H9 (cell line): ENCODE measurements around the gene SPINT1. TPM values are rescaled to one million over a fixed set of nuclear protein-coding genes. Genes with fewer than 3 reads are reported as not detected.

Experiments used
- DNase-seq: peaks from one replicate; pipeline ENCODE4 v3.0.0-alpha.2; 2017
- H2AFZ ChIP-seq: one replicate; pipeline ENCODE4 v1.6.1; 2013; ENCODE audit warnings: mild to moderate bottlenecking, low read length, control low read depth, moderate library complexity
- H2AK5ac ChIP-seq: 2 replicates; pipeline ENCODE4 v1.6.1; 2013; ENCODE audit warnings: low read length, control low read depth, mixed read lengths; ENCODE audit not compliant: insufficient read length
- H2BK120ac ChIP-seq: one replicate; pipeline ENCODE4 v1.6.1; 2013; ENCODE audit warnings: low read depth, mild to moderate bottlenecking, low read length, control low read depth, inconsistent platforms; ENCODE audit not compliant: poor library complexity, severe bottlenecking
- H2BK12ac ChIP-seq: 2 replicates; pipeline ENCODE4 v1.6.1; 2013; ENCODE audit warnings: low read length, control low read depth, mixed read lengths, low read depth; ENCODE audit not compliant: insufficient read length
- H2BK15ac ChIP-seq: 2 replicates; pipeline ENCODE4 v1.6.1; 2013; ENCODE audit warnings: low read depth, low read length, control low read depth
- H2BK20ac ChIP-seq: one replicate; pipeline ENCODE4 v1.6.1; 2013; ENCODE audit warnings: low read depth, mild to moderate bottlenecking, low read length, control low read depth, inconsistent platforms; ENCODE audit not compliant: poor library complexity, severe bottlenecking
- H2BK5ac ChIP-seq: 2 replicates; pipeline ENCODE4 v1.6.1; 2013; ENCODE audit warnings: low read length, control low read depth, mixed read lengths; ENCODE audit not compliant: insufficient read length
- H3K14ac ChIP-seq: 2 replicates; pipeline ENCODE4 v1.6.1; 2013; ENCODE audit warnings: low read length, control low read depth; ENCODE audit not compliant: insufficient read depth
- H3K18ac ChIP-seq: 2 replicates; pipeline ENCODE4 v1.6.1; 2013; ENCODE audit warnings: low read depth, mild to moderate bottlenecking, mixed read lengths, low read length, control low read depth; ENCODE audit not compliant: insufficient read length
- H3K23ac ChIP-seq: 2 replicates; pipeline ENCODE4 v1.6.1; 2013; ENCODE audit warnings: low read length, control low read depth, mixed read lengths, low read depth; ENCODE audit not compliant: insufficient read length
- H3K23me2 ChIP-seq: 2 replicates; pipeline ENCODE4 v1.6.1; 2013; ENCODE audit warnings: low read depth, mild to moderate bottlenecking, mixed read lengths, low read length, control low read depth; ENCODE audit not compliant: insufficient read length, poor library complexity, severe bottlenecking
- H3K27ac ChIP-seq: 2 replicates; pipeline ENCODE4 v1.5.1; 2013; ENCODE audit warnings: low read length, control low read depth, mixed read lengths, low read depth; ENCODE audit not compliant: insufficient read length
- H3K27me3 ChIP-seq: 2 replicates; pipeline ENCODE4 v1.6.1; 2013; ENCODE audit warnings: low read length, control low read depth, inconsistent platforms; ENCODE audit not compliant: insufficient read depth
- H3K4ac ChIP-seq: 2 replicates; pipeline ENCODE4 v1.6.1; 2013; ENCODE audit warnings: low read depth, mild to moderate bottlenecking, control low read depth, inconsistent platforms, low read length, moderate library complexity
- H3K4me1 ChIP-seq: 2 replicates; pipeline ENCODE4 v1.6.1; 2013; ENCODE audit warnings: low read length, control low read depth, inconsistent platforms; ENCODE audit not compliant: insufficient read depth
- H3K4me2 ChIP-seq: 2 replicates; pipeline ENCODE4 v1.6.1; 2013; ENCODE audit warnings: low read length, control low read depth, mixed read lengths; ENCODE audit not compliant: insufficient read length, insufficient read depth
- H3K56ac ChIP-seq: 2 replicates; pipeline ENCODE4 v1.6.1; 2013; ENCODE audit warnings: low read depth, mild to moderate bottlenecking, mixed read lengths, low read length, control low read depth; ENCODE audit not compliant: insufficient read length
- H3K79me1 ChIP-seq: 2 replicates; pipeline ENCODE4 v1.6.1; 2013; ENCODE audit warnings: low read depth, mild to moderate bottlenecking, moderate library complexity, low read length, control low read depth, inconsistent platforms; ENCODE audit not compliant: insufficient read depth, poor library complexity, severe bottlenecking
- H3K79me2 ChIP-seq: 2 replicates; pipeline ENCODE4 v1.6.1; 2013; ENCODE audit warnings: low read length, control low read depth, inconsistent platforms; ENCODE audit not compliant: insufficient read depth
- H3K9ac ChIP-seq: 2 replicates; pipeline ENCODE4 v1.6.1; 2013; ENCODE audit warnings: low read length, control low read depth, mixed read lengths; ENCODE audit not compliant: insufficient read length; ENCODE audit errors: extremely low read depth
- H3K9me3 ChIP-seq: one replicate; pipeline ENCODE4 v1.6.1; 2013; ENCODE audit warnings: low read depth, low read length, inconsistent platforms; ENCODE audit not compliant: control insufficient read depth
- H3T11ph ChIP-seq: one replicate; pipeline ENCODE4 v1.6.1; 2013; ENCODE audit warnings: mild to moderate bottlenecking, low read length, control low read depth, inconsistent platforms
- H4K20me1 ChIP-seq: one replicate; pipeline ENCODE4 v1.6.1; 2013; ENCODE audit not compliant: control insufficient read depth, insufficient read length, insufficient read depth
- H4K5ac ChIP-seq: 2 replicates; pipeline ENCODE4 v1.6.1; 2013; ENCODE audit warnings: low read depth, mild to moderate bottlenecking, mixed read lengths, low read length, control low read depth; ENCODE audit not compliant: insufficient read length
- H4K8ac ChIP-seq: replicated peaks from 2 replicates; pipeline ENCODE4 v1.6.1; 2013; ENCODE audit warnings: low read length, control low read depth, mixed read lengths, low read depth; ENCODE audit not compliant: insufficient read length
- H4K91ac ChIP-seq: 2 replicates; pipeline ENCODE4 v1.6.1; 2013; ENCODE audit warnings: low read depth, mild to moderate bottlenecking, moderate library complexity, mixed read lengths, low read length, control low read depth; ENCODE audit not compliant: insufficient read length
- H3K27ac Mint-ChIP-seq, 3 experiments: 2 replicates in 2 of 3; 3 replicates in 1 of 3; pipeline ENCODE4 v1.8.0; 2020 to 2021; ENCODE audit warnings: mixed read lengths in 3 of 3, mild to moderate bottlenecking in 1 of 3, moderate library complexity in 1 of 3
- H3K27me3 Mint-ChIP-seq: 2 replicates; pipeline ENCODE4 v1.8.0; 2021; ENCODE audit warnings: low read depth, mild to moderate bottlenecking, moderate library complexity, mixed read lengths
- H3K36me3 Mint-ChIP-seq, 3 experiments: 2 replicates in 2 of 3; 3 replicates in 1 of 3; pipeline ENCODE4 v1.8.0; 2020 to 2021; ENCODE audit warnings: low read depth in 3 of 3, mixed read lengths in 3 of 3; ENCODE audit not compliant: insufficient read depth in 1 of 3
- H3K4me1 Mint-ChIP-seq, 2 experiments: 2 replicates each; pipeline ENCODE4 v1.8.0; 2020; ENCODE audit warnings: mixed read lengths in 2 of 2
- H3K4me3 Mint-ChIP-seq, 2 experiments: 2 replicates in 1 of 2; 3 replicates in 1 of 2; pipeline ENCODE4 v1.8.0; 2020 to 2021; ENCODE audit warnings: mild to moderate bottlenecking in 2 of 2, mixed read lengths in 2 of 2, moderate library complexity in 1 of 2
- H3K9me3 Mint-ChIP-seq, 2 experiments: 2 replicates in 1 of 2; 3 replicates in 1 of 2; pipeline ENCODE4 v1.8.0; 2020; ENCODE audit warnings: mild to moderate bottlenecking in 2 of 2, mixed read lengths in 2 of 2, moderate library complexity in 1 of 2
- CTCF ChIP-seq: fragments of 200-600 bp; sonication (generic); conservative IDR thresholded peaks from 3 replicates; pipeline ENCODE4 v1.8.0; 2021; ENCODE audit warnings: antibody characterized with exemption, mild to moderate bottlenecking
- WGBS: extraction: QIAGEN DNeasy Blood & Tissue Kit; methylation state at CpG from one replicate; pipeline ENCODE4 v1.1.7; 2013; ENCODE audit warnings: missing lambda C conversion rate, low lambda C conversion rate, mixed read lengths; ENCODE audit not compliant: insufficient read length; ENCODE audit errors: extremely low coverage; 5-methylcytosine and 5-hydroxymethylcytosine counted together
- total RNA-seq: library from RNA; stranded (reverse); gene quantifications from 2 replicates; pipeline ENCODE4 v1.2.1, GENCODE V29; 2021

Gene SPINT1
- total RNA-seq, 1 experiment from 2014 or later: 130 TPM

GRCh38 chr15:40826423-40827075, 17.3 kb upstream of the SPINT1 start:
- no peaks in the 10 kb centered on the region for H3K9me3 ChIP-seq
- H3K23me2 ChIP-seq: no peaks in the 10 kb centered on the region
- no peak overlapping the region for H3K9ac ChIP-seq
- no peak overlapping the region for H4K8ac ChIP-seq
- no peak overlapping the region for H3K4me3 Mint-ChIP-seq
- TF ChIP-seq CTCF: no peak
- no peak overlapping the region for H2BK20ac ChIP-seq
- H3K14ac ChIP-seq: no peak overlapping the region
- no peak overlapping the region for H4K91ac ChIP-seq
- no peaks in the 10 kb centered on the region for H3K27me3 ChIP-seq
- H3K4me1 ChIP-seq: peaks cover 2% of the 10 kb centered on the region; the same call in 1 of the 2 replicates
- H3K27ac ChIP-seq: no peak overlapping the region
- H2BK15ac ChIP-seq: no peak overlapping the region
- no peak overlapping the region for H3K27ac Mint-ChIP-seq
- H3K79me1 ChIP-seq: no peaks in the 10 kb centered on the region
- no peak overlapping the region for H2BK12ac ChIP-seq
- whole genome bisulfite sequencing: no CpG with 5 or more reads among the region's 4 CpGs
- no peak overlapping the region for H4K5ac ChIP-seq
- no peak overlapping the region for H3K56ac ChIP-seq
- H3T11ph ChIP-seq: no peak overlapping the region
- H3K4ac ChIP-seq: no peak overlapping the region
- no peak for DNase-seq
- H3K27me3 Mint-ChIP-seq: no peaks in the 10 kb centered on the region; the same call in 1 of the 2 replicates
- no peak overlapping the region for H2AK5ac ChIP-seq
- no peaks in the 10 kb centered on the region for H3K9me3 Mint-ChIP-seq
- H3K36me3 Mint-ChIP-seq: peaks cover 0 to 2% (median 0%) of the 10 kb centered on the region in 3 experiments; a peak in 1 of 7 replicates
- H3K18ac ChIP-seq: no peak overlapping the region
- H2BK120ac ChIP-seq: no peak overlapping the region
- H4K20me1 ChIP-seq: no peaks in the 10 kb centered on the region
- peaks cover 9% of the 10 kb centered on the region in 2 experiments for H3K4me1 Mint-ChIP-seq
- no peaks in the 10 kb centered on the region for H3K79me2 ChIP-seq
- no peak overlapping the region for H2BK5ac ChIP-seq
- H3K4me2 ChIP-seq: no peak overlapping the region
- no peak overlapping the region for H2AFZ ChIP-seq
- no peak overlapping the region for H3K23ac ChIP-seq
